ENCODE measurements around the gene FOXI2.

The FOXI2 gene

GRCh38 chr10:127699311-127699710 is 37.7 kb upstream of the FOXI2 start:
- no peak for DNase-seq (ENCODE audit: low read depth)
- H3K4me3 ChIP-seq (ENCODE audit: low read length), result no peak overlapping the region
- no peak for TF ChIP-seq CTCF (conservative IDR thresholded peaks at IDR 0.05; ENCODE audit: low read depth, low read length)

GRCh38 chr10:127702271-127702670 is 34.7 kb upstream of the FOXI2 start:
- H3K4me3 ChIP-seq (ENCODE audit: low read length), result no peak overlapping the region
- no peak for TF ChIP-seq CTCF (conservative IDR thresholded peaks at IDR 0.05; ENCODE audit: low read depth, low read length)
- no peak for DNase-seq (ENCODE audit: low read depth)

GRCh38 chr10:127715249-127715648 is 21.7 kb upstream of the FOXI2 start:
- DNase-seq (ENCODE audit: low read depth), result no peak
- TF ChIP-seq CTCF (conservative IDR thresholded peaks at IDR 0.05; ENCODE audit: low read depth, low read length), result no peak
- no peak overlapping the region for H3K4me3 ChIP-seq (ENCODE audit: low read length)

GRCh38 chr10:127715782-127716378 is 21.1 kb upstream of the FOXI2 start:
- no peak for DNase-seq (ENCODE audit: low read depth)
- no peak overlapping the region for H3K4me3 ChIP-seq (ENCODE audit: low read length)

GRCh38 chr10:127720142-127720541 is 16.8 kb upstream of the FOXI2 start:
- no peak overlapping the region for H3K4me3 ChIP-seq (ENCODE audit: low read length)
- DNase-seq (ENCODE audit: low read depth), result no peak
- no peak for TF ChIP-seq CTCF (conservative IDR thresholded peaks at IDR 0.05; ENCODE audit: low read depth, low read length)

More at GRCh38 chr10:127715782-127716378, 21.1 kb upstream of the FOXI2 start:
- peak; percentile 28 for TF ChIP-seq CTCF (conservative IDR thresholded peaks at IDR 0.05; ENCODE audit: low read depth, low read length)

GRCh38 chr10:127720903-127721302 is 16.1 kb upstream of the FOXI2 start:
- no peak for TF ChIP-seq CTCF (conservative IDR thresholded peaks at IDR 0.05; ENCODE audit: low read depth, low read length)
- no peak for DNase-seq (ENCODE audit: low read depth)
- no peak overlapping the region for H3K4me3 ChIP-seq (ENCODE audit: low read length)

GRCh38 chr10:127734753-127735152 is 2.2 kb upstream of the FOXI2 start:
- DNase-seq (ENCODE audit: low read depth), result no peak
- H3K4me3 ChIP-seq (ENCODE audit: low read length), result no peak overlapping the region
- TF ChIP-seq CTCF (conservative IDR thresholded peaks at IDR 0.05; ENCODE audit: low read depth, low read length), result no peak
